Stimulated activated CD8-positive, alpha-beta memory T cell treated with anti-CD3 and anti-CD28 coated beads, Interleukin-12 subunit alpha, Interleukin-12 subunit beta, amount 100 ng/mL, for 1 hour (primary cell): Measurements from ENCODE around the gene PIP5KL1.

Source experiments
- DNase-seq: peaks from one replicate; pipeline ENCODE4 v3.0.0-alpha.2; 2020; ENCODE audit warnings: low read depth

Gene PIP5KL1

GRCh38 chr9:127930231-127931091, at the start of gene PIP5KL1:
PIP5KL1 (minus strand) TSS chr9:127930777; CDS start chr9:127930752, 25 bp downstream.
- peak; percentile 37 for DNase-seq

GRCh38 chr9:127980060-127980705, 49.6 kb upstream of the PIP5KL1 start:
- DNase-seq, result no peak

GRCh38 chr9:127979333-127980059, 48.9 kb upstream of the PIP5KL1 start:
- DNase-seq, result no peak

GRCh38 chr9:127979015-127979332, 48.4 kb upstream of the PIP5KL1 start:
- no peak for DNase-seq

DNA sequence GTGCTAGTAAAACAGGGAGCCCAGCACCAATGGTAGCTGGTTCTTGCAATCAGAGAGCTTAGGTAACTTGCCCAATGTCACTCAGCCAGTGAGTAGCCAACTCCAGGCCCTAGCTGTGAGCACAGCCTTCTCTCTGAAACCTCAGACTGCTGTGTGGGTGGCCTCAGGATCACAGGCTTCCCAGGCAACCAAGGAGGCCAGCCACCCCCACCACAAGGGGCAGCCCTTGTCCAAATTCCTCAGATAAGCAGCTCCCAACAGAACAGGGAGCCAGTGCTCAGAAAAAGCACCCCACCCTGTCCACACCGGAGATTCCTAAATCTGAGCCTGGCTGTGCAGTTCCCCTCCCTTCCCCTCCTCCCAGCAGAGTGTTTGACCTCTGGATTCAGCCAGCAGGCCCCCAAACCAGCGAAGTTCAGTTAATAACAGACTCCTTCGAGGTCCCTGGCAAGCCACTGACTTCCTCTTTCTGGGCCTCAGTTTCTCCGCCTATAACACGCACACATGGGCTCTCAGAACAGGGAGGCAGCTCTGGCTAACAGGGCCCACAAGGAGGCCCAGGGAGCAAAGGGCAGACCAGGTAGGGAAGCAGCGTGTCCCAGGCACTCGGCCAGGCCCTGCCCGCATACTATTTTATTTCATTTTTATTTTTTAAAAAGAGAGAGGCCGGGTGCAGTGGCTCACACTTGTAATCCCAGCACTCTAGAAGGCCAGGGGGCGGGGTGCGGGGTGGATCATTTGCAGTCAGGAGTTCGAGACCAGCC, 47.5 kb upstream of the PIP5KL1 start:
- no peak for DNase-seq

DNA sequence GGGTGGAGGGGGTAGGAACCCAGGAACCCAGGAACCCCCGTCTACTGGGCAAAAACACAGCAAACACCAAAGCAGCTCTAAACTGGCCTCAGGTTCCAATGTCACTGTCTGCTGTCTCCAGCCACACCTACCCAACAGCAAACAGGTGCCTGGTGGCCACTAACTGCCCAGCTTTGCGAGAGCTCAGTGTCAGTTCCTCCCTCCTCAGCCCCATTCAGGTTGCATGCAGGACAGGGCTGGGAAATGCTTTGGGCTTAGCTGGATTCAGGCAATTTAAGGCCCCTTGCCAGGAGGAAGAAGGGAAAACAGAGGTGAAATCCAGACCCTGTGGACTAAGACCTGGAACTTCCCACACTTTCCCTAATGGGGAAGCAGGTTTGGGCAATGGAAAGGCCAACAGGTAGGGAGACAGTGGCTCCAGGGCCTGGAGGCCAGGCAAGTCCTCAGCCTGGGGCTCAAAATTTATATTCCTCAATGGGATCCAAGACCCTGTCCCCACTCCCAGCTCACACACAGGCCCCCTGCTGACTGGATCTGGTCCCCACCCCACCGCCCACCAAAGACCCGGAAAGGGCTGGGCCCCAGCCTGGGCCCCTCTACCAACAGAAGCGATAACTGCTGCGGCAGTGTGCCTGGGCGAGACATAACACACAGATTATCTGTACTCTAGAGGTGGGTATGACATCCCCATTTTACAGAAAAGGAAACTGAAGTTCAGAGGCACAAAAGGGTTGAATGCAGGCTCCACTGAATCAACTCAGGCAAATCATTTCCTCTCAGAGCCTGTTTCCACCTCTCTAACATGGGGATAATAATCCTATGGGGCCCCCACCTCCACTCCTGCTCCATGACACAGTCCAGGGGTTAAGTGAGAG, 46.7 kb upstream of the PIP5KL1 start:
- DNase-seq, result no peak

DNA sequence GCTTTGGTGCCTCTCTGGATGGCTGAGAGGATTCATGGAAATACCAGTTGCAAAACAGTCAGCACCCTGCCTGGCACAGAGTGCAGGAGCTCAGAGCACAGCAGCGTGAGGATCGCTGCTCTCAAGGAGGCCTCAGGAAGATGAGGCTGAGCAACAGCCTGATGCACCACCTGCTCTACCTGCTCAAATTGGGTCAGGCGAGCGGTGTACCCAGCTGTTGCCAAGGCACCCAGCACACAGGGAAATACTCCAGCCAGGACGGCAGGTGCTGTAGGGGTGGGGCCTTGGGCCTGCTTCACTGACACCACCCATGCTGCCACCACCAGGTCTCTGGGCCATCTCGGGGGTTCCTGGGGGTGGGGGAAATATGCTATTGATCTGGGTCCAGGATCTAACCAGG, 45.9 kb upstream of the PIP5KL1 start:
- DNase-seq, result no peak

DNA sequence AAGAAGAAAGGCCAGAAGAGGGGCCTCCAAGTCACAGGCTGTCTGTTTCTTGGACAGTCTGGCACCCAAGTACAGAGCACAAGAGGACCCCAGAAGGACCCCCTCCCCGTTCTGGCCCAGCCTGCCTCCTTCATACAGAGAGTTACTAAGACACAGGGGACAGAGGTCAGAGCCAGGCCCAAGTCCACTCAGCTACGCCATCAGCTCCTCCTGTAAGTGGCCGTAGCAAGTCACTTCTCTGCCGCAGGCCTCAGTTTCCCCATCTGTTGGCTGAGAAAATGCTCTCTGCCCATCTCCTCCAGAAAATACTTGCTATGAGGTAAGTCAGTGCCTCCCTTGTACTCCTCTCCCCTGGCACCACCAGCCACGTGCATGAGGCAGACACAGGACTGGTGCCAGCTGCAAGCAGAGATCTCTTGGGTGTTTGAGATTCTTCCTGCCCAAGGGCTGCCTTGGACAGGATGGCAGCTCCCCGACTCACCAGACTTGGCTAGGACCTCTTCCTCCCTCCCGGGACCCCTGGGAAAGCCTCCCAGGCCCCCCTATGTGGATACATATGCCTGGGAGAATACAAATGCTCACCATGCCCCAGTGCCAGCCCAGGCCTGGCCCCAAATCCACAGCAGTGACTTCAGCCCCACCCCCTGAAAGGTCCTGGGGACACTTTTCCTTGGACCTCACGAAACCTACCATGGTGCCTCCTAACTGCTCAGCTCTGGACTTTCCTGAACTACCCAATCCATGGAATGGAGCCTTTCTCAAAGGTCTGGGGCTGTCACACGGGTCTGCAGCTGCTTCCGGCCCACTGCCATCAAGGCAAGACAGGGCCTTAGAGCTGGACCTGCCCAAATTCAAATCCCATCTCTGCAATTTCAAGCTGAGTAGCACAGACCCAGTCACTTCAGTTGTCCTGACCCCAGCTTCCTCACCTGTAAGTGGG, 45.1 kb upstream of the PIP5KL1 start:
- no peak for DNase-seq

- DNase-seq, result no peak
These were observed 44.2 kb upstream of the PIP5KL1 start for GRCh38 chr9:127974769-127975261.

- no peak for DNase-seq
These were observed 43.6 kb upstream of the PIP5KL1 start for GRCh38 chr9:127974001-127974768.

DNA sequence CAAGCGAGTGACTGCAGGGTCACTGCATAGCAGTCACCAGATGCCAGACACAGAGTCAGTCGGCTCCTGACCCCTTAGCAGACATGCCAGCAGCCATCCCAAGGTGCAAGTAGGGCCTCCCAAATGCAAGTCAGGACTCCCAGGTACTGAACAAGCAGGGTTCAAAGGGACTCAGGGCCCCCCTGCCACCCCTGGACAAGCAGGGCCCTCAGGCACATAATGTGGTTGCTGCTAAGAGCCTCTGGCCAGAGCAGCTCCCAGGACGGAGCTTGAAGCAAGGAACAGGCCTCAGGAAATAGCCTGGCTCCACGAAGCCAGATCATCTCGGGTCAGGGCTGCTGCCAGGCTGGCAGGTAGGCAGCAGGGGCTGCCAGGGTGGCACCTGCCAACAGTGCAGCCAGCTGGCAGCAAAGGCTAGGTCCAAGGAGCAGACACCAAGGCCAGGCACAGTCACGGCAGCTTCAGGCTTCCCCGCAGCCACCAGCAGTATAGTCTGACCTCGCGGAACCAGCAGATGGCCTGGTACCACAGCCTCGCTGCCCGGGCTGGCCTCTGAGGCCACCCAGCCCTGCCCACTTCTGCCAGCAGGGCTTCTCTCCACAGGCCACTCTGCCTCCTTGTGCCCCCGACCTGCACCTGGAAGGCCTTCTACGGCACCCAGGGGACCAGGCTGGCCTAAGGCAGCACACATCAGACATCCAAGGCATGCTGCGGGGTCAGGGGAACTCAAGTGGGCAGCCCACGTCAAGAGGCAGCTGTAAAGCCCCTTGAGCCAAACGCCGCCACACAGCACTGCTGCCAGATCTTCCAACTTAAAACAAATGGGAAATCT, 42.8 kb upstream of the PIP5KL1 start:
- DNase-seq, result no peak

- no peak for DNase-seq
These were observed 41.8 kb upstream of the PIP5KL1 start for GRCh38 chr9:127972236-127972871.

- DNase-seq, result no peak
These were observed 41.0 kb upstream of the PIP5KL1 start for GRCh38 chr9:127971357-127972235.

DNA sequence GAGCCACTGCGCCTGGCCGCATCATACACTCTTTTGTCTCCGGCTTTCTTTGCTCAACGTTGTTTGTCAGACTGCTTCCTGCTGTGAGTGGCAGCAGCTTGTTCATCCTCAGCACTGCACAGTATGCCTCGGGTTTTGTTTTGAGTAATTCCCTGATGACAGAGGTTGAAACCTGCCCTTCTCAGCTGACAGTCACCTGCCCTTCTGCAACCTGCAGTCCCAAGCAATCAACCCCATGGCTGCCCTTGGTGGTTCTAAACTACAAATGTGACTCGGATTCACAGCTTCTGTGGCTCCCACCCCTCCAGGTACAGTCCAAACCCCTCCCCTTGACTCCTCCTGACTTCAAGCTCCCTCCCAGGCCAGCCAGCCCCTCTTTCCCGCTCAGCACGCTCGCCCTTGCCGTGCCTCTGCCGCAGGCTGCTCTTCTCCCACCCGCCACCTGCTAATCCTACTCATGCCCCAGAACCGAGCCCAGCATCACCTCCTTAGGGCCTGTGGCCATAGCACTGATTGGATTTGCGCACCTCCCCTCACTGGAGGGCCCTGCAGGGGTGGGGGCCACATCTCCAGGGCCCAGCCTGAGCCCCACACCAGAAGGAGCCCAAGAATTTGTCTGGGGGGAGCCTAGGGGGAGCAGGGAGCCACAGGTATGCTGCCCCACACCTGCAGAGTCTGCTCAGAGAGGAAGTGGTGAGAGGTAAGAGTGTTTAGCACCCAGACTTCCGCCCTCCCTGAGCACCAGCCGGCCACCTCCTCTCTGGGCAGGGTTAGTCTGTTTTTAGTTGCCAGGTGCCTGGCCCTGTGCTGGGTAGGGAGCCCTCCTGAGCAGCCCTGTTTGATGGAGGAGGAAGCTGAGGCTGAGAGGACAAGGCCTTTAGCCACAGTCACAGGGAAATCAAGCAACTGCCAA, 40.1 kb upstream of the PIP5KL1 start:
- DNase-seq, result no peak

- no peak for DNase-seq
These were observed 38.3 kb upstream of the PIP5KL1 start for GRCh38 chr9:127968700-127969383.
